Measurements from ENCODE around the gene MAPK8.

GRCh38 chr10:48361176-48361575, 54.7 kb downstream of the MAPK8 start:
- TF ChIP-seq POLR2A (IDR thresholded peaks at IDR 0.05) (no peak), CTCF (IDR thresholded peaks at IDR 0.05) (no peak), EP300 (IDR thresholded peaks at IDR 0.05) (no peak), POLR2AphosphoS5 (IDR thresholded peaks at IDR 0.05) (no peak)
